NCI-H1092 treated with DMSO at 0.1 percent for 48 hours (cell line): ENCODE data around the gene MS4A4A.
A peak's percentile ranks its signal among the peaks of the same experiment; 100 is the strongest.
"Not testable (repeated sequence)": the region's sequence is repeated elsewhere in the genome, so short reads cannot be mapped to it uniquely, and the experiment has no call there.

Experiments
- DNase-seq: peaks from one replicate; lab custom pipeline; 2025; lab: John Stamatoyannopoulos, UW

Gene MS4A4A

GRCh38 chr11:60280412-60280811, at the start of gene MS4A4A:
MS4A4A (plus strand) TSS chr11:60280666; CDS start chr11:60280676, 10 bp downstream.
- no peak for DNase-seq

DNA sequence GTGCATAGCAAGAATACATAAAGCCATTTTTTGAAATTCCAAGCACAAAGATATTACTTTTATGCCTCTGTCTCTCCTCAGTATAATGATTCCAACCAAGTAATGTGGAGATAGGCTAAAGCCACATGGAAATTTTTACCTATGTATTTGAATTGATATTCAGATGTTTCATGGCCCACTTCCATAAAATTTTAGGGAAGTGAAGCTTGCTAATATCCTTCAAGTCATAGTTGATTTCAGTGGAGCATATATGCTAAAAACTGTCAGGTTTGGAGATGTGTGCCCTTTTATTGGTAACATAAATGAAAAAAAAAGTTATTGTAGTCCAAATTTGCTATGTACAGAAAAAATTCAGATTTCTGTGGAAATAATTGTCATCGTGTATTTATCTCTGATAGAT, 49.8 kb upstream of the MS4A4A start:
- no peak for DNase-seq

GRCh38 chr11:60235321-60235720, 45.1 kb upstream of the MS4A4A start:
- DNase-seq, result no peak

- no peak for DNase-seq
Measured at GRCh38 chr11:60240662-60241061, 39.8 kb upstream of the MS4A4A start.

GRCh38 chr11:60241786-60242185, 38.7 kb upstream of the MS4A4A start:
- no peak for DNase-seq

GRCh38 chr11:60242740-60243239, 37.7 kb upstream of the MS4A4A start, which contains the start of gene MS4A4E:
MS4A4E (minus strand) TSS chr11:60243137; CDS start chr11:60230055, 13,082 bp downstream.
- DNase-seq, result no peak

GRCh38 chr11:60251485-60252212, 28.8 kb upstream of the MS4A4A start:
- peak; percentile 2 for DNase-seq

- no peak for DNase-seq
Measured at GRCh38 chr11:60252213-60253108, 28.0 kb upstream of the MS4A4A start.

DNA sequence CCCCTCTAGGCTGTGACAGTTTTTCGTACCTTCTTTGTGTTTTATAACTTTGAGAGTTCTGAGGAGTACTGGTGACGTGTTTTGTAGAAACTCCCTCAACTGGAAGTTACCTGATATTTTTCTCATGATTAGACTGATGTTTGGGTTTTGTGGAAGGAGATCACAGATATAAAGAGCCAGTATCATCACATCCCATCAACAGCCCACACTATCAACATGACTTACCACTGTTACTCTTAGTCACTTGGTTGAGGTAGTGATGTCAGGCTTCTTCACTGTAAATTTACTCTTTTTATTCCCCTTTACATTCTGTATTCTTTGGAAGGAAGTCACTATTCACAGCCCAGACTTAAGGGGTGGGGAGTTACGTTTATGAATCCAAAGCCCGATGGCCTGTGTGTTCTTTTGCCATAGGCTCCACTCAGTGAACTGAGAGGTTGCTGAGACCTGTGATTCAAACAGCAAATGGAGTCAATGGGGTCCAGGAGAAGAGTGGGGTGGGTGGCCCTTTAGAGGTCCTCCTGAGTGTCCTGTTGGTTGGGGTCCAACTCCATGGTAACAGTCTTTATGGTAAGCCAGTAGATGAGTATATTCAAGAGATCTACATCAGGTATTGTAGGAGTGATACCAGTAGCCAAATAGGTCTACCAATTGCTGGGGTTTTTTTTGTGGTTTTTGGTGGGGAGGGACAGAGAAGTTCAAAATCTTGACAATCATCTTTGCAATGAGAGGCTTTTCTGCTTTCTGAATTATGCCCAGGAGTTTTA, 22.3 kb upstream of the MS4A4A start:
- DNase-seq, result no peak

DNA sequence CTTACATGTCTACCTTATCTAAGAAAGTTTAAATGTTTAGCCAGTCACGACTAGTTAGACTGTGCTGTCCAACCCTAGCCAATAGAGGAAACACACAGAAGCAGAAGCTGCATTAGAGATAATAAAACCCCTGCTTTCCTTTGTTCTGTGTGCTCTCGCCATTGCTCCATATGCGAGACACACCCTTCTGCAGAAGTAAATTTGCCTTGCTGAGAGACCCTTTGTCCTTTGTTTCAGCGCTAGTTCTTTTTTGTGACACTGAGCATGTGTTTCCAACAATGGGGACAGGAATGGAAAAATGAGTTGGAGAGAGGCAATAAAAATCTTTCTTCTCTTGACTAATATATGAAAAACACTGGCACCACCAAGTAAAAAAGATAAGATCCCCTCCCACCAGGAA, 19.5 kb upstream of the MS4A4A start:
- DNase-seq, result no peak

DNA sequence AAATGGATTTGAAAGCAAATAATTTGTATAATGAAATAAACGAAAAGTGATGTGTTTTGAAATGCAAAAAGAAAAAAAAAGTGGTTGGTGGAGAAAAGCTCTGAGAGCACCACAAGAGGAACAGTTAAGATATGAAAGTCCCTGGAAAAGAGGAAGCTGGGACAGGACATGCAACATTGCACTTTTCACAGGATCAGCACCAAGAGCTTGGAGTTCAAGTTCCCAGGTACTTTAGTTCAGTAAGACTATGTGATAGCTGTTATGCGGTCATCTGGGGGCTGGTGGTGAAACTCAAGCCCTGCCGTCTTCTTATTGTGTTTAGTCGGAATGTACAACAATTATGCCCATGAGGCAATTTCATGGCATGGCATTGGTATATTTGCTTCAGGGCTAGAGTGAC, 17.1 kb upstream of the MS4A4A start:
- DNase-seq, result no peak

GRCh38 chr11:60264644-60265043, 15.8 kb upstream of the MS4A4A start:
- no peak for DNase-seq

- DNase-seq, result peak; percentile 9
Measured at GRCh38 chr11:60265373-60266214, 14.9 kb upstream of the MS4A4A start.

DNA sequence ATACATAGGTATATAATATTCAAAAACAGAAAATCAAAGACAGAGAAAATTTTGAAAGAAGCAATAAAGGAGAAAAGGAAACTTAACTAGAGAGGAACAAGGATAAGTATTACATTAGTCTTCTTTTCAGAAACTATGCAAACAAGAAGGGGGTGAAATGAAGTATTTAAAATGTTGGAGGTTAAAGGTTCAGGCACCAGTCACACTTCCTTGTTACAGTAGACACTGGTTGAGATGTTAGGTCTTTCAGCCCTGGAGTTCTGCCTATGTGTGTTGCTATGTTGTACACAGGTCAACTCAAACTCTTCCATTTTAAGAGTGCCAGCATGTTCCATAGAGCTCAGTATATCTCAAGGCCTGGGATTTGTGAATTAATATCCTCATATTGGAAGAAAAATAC, 6.0 kb upstream of the MS4A4A start:
- no peak for DNase-seq

DNA sequence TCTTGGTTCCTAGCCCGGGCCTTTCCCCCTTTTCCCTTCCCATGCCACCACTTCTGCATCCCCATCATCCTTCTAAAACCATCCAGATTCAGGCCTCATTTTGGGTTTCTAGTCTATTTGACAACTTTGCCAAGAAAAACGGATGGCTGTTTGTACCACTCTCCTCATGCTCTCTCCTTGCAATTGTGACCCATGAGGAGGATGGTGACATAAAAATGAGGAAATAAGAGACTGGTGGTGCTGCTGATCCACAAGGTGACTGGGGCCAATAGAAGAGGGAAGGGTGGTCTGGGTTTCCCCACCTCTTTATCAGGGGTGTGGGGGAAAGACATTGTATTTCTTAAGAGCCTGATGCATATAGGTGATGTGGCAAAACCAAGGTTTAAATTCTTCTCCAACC, 1.0 kb downstream of the MS4A4A start:
- DNase-seq, result no peak

DNA sequence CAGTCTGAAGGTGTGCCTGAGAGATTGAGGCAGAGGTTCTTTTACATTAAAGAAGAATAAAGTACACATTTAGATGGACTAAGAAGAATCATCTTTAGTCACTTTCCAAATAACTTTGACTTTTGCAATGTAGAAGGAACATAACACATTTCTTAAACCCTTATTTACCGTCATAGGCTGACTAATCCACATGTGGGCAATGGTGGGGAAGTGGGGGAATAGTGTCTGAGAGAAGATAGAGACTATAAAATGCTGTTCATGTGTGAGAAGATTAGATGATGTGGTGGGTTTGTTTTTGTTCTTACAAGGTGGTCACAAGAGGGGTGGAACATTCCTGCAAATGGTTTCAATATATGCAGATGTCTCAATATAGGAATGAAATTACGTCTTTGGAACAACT, 1.8 kb downstream of the MS4A4A start:
- no peak for DNase-seq

- DNase-seq, result not testable (repeated sequence)
Measured at GRCh38 chr11:60285411-60286126, 5.1 kb downstream of the MS4A4A start.

DNA sequence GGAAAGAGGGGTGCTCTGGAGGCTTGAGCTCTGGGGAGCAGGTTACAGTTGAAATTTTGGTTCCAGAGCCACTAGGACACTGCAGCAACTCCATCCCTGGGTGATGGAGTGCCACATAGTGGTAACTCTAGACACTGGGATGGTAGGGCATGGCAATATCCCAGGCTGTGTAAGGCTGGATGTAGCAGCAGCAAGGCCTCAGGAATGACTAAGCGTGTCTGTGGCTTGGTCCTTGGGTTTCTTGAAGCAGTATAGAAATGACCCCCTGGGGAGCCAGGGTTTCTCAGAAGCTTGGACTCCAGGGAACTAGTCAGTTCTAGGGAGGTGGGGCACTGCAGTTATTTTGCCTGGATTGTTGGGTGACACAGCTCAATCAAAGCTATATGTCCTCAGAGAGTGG, 8.1 kb downstream of the MS4A4A start:
- DNase-seq, result no peak

DNA sequence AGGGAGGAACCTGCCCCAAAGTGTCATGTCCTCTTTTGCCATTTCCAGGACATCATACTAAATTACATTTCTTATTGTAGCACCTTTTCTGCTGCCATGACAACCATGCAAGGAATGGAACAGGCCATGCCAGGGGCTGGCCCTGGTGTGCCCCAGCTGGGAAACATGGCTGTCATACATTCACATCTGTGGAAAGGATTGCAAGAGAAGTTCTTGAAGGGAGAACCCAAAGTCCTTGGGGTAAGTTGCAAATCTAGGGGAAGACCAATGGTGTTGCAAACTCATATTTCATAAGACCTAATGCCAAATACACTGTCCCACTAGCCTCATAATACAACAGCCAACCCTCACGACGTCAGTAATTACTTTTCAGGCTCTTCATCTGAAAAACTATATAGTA, 11.7 kb downstream of the MS4A4A start:
- DNase-seq, result no peak

DNA sequence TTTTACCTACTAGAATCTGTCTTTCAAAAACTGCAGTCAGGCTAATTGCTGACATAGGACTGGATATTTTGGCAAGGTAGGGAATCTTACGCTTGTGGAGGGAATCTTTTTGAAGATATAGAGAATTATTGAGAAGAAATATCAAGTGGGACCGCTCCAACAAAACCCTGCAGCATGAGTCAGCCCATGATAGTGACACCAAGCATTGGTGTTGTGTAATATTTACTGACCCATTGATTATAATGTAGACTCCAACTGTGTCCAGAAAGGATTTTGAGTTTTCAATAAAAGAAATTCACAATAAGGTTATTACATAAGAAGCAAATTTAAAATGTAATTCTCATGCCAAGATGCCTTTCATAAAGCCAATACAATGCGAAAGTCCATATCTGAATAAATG, 20.7 kb downstream of the MS4A4A start:
- DNase-seq, result no peak

- not testable (repeated sequence) for DNase-seq
Measured at GRCh38 chr11:60301884-60302283, 21.4 kb downstream of the MS4A4A start.
